ENCODE measurements around the gene CTSS. TPM values are rescaled to one million over a fixed set of nuclear protein-coding genes. Genes with fewer than 3 reads are reported as not detected.
"Not testable (repeated sequence)": the region's sequence is repeated elsewhere in the genome, so short reads cannot be mapped to it uniquely, and the experiment has no call there.

Gene CTSS
- total and polyA plus RNA-seq, 3 experiments from 2014 or later, result 30.9 to 151 (median 31.2) TPM

DNA sequence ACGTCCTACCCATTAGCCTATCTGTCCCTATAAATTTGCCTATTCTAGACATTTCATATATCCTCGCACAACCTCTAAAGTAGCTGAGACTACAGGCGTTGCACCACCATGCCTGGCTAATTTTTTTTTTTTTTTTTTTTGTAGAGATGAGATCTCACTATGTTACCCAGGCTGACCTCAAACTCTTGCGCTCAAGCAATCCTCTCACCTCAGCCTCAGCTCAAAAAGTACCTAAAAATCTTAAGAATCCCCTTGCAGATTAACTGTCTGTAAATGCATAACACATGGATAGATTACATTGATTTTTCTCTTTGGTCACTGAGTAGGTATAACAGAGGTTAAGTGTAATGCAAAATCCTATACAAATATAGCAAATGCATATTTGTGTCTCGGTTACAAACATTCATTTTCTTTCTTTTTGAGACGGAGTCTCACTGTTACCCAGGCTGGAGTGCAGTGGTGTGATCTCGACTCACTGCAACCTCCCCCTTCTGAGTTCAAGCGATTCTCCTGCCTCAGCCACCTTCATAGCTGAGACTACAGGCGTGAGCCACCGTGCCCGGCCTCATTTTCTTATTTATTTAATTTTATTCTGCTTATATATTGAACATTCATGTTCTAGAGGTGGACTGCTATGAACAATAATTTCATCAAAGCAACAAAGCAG is 47.2 kb downstream of the CTSS start:
- H3K4me3 ChIP-seq (ENCODE audit: low read length), result no peak overlapping the region
- no peaks in the 10 kb centered on the region for H3K9me3 ChIP-seq (ENCODE audit: low read length)
- H3K36me3 Mint-ChIP-seq, result no peaks in the 10 kb centered on the region
- peak overlapping the region in 2 of 8 donors; percentile 10 to 18 for H3K27ac Mint-ChIP-seq
- H3K27me3 Mint-ChIP-seq, result no peaks in the 10 kb centered on the region
- H3K27me3 ChIP-seq (ENCODE audit: insufficient read depth, low read length, poor library complexity, severe bottlenecking), result no peaks in the 10 kb centered on the region
- no peaks in the 10 kb centered on the region for H3K4me1 ChIP-seq (ENCODE audit: insufficient read depth, low read length)
- peak overlapping the region in 2 of 7 donors; percentile 41 to 42 for H3K4me3 Mint-ChIP-seq
- no peaks in the 10 kb centered on the region for H3K9me3 Mint-ChIP-seq
- ChIA-PET POLR2A (no interaction called here), CTCF (no interaction called here)
- no peak overlapping the region for H3K27ac ChIP-seq (ENCODE audit: low read depth, low read length)
- no peaks in the 10 kb centered on the region for H3K36me3 ChIP-seq (ENCODE audit: insufficient read depth, low read length)
- H3K4me1 Mint-ChIP-seq, result peaks cover 0 to 6% (median 0%) of the 10 kb centered on the region in 3 donors
- DNase-seq, result no peak

DNA sequence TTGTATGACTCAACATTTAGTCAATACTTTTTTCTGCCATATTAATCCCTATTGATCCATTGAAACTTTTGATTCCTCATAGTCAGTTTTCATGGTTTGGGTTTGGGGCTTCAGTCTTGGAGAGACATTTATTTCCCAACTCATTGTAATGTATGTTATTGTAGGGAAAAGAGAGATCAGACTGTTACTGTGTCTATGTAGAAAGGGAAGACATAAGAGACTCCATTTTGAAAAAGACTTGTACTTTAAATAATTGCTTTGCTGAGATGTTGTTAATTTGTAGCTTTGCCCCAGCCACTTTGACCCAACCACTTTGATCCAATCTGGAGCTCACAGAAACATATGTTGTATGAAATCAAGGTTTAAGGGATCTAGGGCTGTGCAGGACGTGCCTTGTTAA is 56.5 kb downstream of the CTSS start:
- DNase-seq; H3K27ac ChIP-seq (ENCODE audit: low read depth, low read length); H3K36me3 Mint-ChIP-seq; H3K9me3 ChIP-seq (ENCODE audit: low read length); POLR2A ChIA-PET; CTCF ChIA-PET; H3K4me1 ChIP-seq (ENCODE audit: insufficient read depth, low read length); H3K9me3 Mint-ChIP-seq; H3K36me3 ChIP-seq (ENCODE audit: insufficient read depth, low read length); H3K4me3 ChIP-seq (ENCODE audit: low read length); H3K27me3 Mint-ChIP-seq; H3K27me3 ChIP-seq (ENCODE audit: insufficient read depth, low read length, poor library complexity, severe bottlenecking); H3K27ac Mint-ChIP-seq; H3K4me3 Mint-ChIP-seq; H3K4me1 Mint-ChIP-seq: not testable (repeated sequence)

DNA sequence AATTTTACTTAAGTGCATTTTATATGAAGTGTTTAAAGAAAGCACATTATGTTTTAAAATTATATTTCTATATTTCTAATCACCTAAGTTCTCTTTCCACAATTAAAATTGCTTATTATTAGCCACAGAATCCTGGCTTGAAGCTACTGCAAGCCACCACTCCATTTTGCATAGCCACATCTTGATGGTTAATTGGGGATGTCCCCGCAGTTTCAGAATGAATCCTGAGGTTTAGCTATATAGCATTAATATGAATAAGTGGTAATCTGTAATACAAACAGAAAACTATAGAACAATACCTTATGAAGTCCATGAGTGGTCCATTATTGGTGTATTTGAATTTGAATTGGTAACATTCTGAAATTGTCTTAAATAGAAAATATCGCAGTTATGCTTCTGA is 57.0 kb downstream of the CTSS start:
- Mint-ChIP-seq H3K9me3 (no peaks in the 10 kb centered on the region), H3K27me3 (no peaks in the 10 kb centered on the region), H3K36me3 (no peaks in the 10 kb centered on the region), H3K4me3 (no peak overlapping the region), H3K4me1 (no peaks in the 10 kb centered on the region), H3K27ac (no peak overlapping the region)
- Histone ChIP-seq H3K4me1 (ENCODE audit: insufficient read depth, low read length) (no peaks in the 10 kb centered on the region), H3K4me3 (ENCODE audit: low read length) (no peak overlapping the region), H3K27ac (ENCODE audit: low read depth, low read length) (no peak overlapping the region), H3K27me3 (ENCODE audit: insufficient read depth, low read length, poor library complexity, severe bottlenecking) (no peaks in the 10 kb centered on the region), H3K36me3 (ENCODE audit: insufficient read depth, low read length) (no peaks in the 10 kb centered on the region), H3K9me3 (ENCODE audit: low read length) (no peaks in the 10 kb centered on the region)
- POLR2A ChIA-PET, result no interaction called here
- DNase-seq, result no peak
- CTCF ChIA-PET, result no interaction called here

DNA sequence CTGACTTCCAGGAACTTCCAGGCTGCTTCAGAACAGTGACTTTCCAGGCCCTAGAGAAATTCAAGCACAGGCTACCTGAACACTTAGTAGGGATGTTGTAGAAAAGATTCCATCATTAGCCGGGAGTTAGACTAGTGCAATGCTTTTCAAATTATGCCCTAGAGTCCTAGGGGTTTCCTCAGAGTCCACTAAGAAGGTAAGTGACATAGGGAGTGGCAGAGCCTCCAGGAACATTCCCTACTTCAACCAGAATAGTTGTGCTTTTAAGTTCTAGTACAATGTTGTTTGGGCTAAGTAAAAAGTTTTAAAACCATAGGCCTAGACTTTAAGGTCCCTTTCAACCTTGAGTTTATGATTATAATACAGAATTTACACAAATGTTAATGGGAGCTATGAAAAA is 59.5 kb downstream of the CTSS start:
- ChIA-PET POLR2A (no interaction called here), CTCF (no interaction called here)
- H3K9me3 Mint-ChIP-seq, result no peaks in the 10 kb centered on the region
- Histone ChIP-seq H3K27me3 (ENCODE audit: insufficient read depth, low read length, poor library complexity, severe bottlenecking) (no peaks in the 10 kb centered on the region), H3K9me3 (ENCODE audit: low read length) (no peaks in the 10 kb centered on the region), H3K36me3 (ENCODE audit: insufficient read depth, low read length) (no peaks in the 10 kb centered on the region), H3K4me1 (ENCODE audit: insufficient read depth, low read length) (no peaks in the 10 kb centered on the region), H3K4me3 (ENCODE audit: low read length) (no peak overlapping the region), H3K27ac (ENCODE audit: low read depth, low read length) (no peak overlapping the region)
- H3K27ac Mint-ChIP-seq, result no peak overlapping the region
- H3K4me3 Mint-ChIP-seq, result no peak overlapping the region
- DNase-seq, result no peak
- H3K36me3 Mint-ChIP-seq, result peaks cover 0 to 2% (median 0%) of the 10 kb centered on the region in 3 donors
- no peaks in the 10 kb centered on the region for H3K4me1 Mint-ChIP-seq
- no peaks in the 10 kb centered on the region for H3K27me3 Mint-ChIP-seq

DNA sequence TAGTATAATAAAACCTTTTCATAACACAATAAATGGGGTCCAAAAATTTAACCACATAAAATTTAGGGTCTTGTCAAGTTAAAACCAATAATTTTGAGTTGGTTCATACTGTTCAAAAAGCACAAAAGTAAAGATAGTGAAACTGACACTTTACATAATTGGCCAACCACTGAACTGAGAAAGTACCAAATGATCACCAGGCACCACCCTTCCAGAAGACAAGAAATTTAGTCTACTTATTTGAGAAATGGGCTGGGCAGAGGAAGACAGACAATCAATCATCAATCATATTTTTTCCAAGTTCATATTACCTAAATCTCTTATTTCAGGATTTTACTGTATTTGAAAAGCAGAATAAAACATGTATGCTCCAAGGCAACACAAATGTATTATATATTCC is 62.2 kb downstream of the CTSS start:
- Histone ChIP-seq H3K9me3 (ENCODE audit: low read length) (no peaks in the 10 kb centered on the region), H3K27ac (ENCODE audit: low read depth, low read length) (no peak overlapping the region), H3K4me1 (ENCODE audit: insufficient read depth, low read length) (peaks cover 1% of the 10 kb centered on the region), H3K4me3 (ENCODE audit: low read length) (no peak overlapping the region), H3K27me3 (ENCODE audit: insufficient read depth, low read length, poor library complexity, severe bottlenecking) (no peaks in the 10 kb centered on the region), H3K36me3 (ENCODE audit: insufficient read depth, low read length) (no peaks in the 10 kb centered on the region)
- H3K27me3 Mint-ChIP-seq, result no peaks in the 10 kb centered on the region
- POLR2A ChIA-PET, result no interaction called here
- H3K36me3 Mint-ChIP-seq, result peaks cover 0 to 2% (median 0%) of the 10 kb centered on the region in 3 donors
- no peak overlapping the region for H3K27ac Mint-ChIP-seq
- H3K9me3 Mint-ChIP-seq, result no peaks in the 10 kb centered on the region
- H3K4me1 Mint-ChIP-seq, result peaks cover 0 to 3% (median 0%) of the 10 kb centered on the region in 3 donors
- no peak overlapping the region for H3K4me3 Mint-ChIP-seq
- CTCF ChIA-PET, result no interaction called here
- DNase-seq, result no peak

DNA sequence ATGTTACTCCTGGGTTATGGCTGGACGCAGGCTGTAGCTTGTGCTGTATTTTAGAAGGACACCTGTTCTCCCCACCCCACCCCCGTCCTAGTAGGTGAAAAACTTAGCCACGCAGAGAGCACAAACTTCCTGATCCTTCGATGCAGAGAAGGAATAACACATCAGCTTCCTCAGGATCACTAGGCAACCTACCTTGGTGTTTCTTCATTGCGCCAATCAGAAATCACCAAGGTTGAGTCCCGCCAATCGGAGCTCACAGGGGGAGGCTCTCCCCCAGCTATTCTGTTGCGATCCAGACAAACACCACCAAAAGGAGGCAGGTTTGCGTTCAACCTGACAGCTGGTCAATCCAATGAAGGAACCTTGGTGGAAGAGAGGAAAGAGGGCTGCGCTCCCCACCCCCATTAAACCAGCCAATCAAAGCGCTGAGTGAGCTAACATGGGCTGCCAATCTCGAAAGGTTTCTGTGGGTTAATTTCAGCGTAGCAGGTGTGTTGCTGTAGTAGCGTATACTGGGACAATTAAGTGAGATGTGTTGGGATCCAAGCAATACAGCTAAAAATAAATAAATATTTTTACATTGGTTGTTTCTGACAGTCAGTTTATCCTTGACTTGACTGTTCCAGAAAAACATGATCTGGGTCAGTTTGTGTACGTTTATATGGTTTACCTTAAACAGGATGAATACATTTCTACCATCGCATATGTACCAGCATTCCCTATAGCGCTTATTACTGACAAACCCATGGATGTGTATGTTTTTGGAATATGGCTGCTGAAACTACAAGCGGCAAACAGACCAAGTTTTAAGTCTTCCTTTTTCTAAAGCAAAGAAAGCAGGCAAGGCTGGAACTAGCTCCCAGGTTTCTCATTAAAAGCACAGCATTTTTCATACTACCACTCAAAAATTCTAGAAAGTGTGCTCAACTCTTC is 68.3 kb downstream of the CTSS start, which contains the start of gene GOLPH3L:
TSS of gene GOLPH3L (minus strand) at position 160 of the 933 bp plus-strand sequence. CDS start 2,316 bp downstream, outside the sequence.
- Histone ChIP-seq H3K27ac (ENCODE audit: low read depth, low read length) (peak within 1 kb of the TSS; percentile 85), H3K4me3 (ENCODE audit: low read length) (peak within 1 kb of the TSS; percentile 83), H3K9me3 (ENCODE audit: low read length) (no peaks in the 10 kb centered on the region), H3K4me1 (ENCODE audit: insufficient read depth, low read length) (peaks cover 10% of the 10 kb centered on the region), H3K36me3 (ENCODE audit: insufficient read depth, low read length) (no peaks in the 10 kb centered on the region), H3K27me3 (ENCODE audit: insufficient read depth, low read length, poor library complexity, severe bottlenecking) (no peaks in the 10 kb centered on the region)
- DNase-seq, result peak; percentile 77 to 94 (median 91)
- Mint-ChIP-seq H3K9me3 (no peaks in the 10 kb centered on the region), H3K4me3 (peak within 1 kb of the TSS; percentile 94 to 100 (median 98)), H3K27me3 (no peaks in the 10 kb centered on the region), H3K4me1 (peaks cover 32 to 45% (median 43%) of the 10 kb centered on the region in 3 donors), H3K36me3 (peaks cover 0 to 30% (median 13%) of the 10 kb centered on the region in 3 donors), H3K27ac (peak within 1 kb of the TSS; percentile 84 to 99 (median 96))
- POLR2A ChIA-PET, result interaction anchor here (0.6 to 2.0 kb wide), 8 partner anchors 65 to 333 kb away, joined by 3 to 12 read pairs (median 4); partner anchors contain the start of genes ARNT, CTSS, ENSA and MCL1
- CTCF ChIA-PET, result interaction anchor here (1.0 to 1.8 kb wide), 3 partner anchors 68 to 137 kb away, joined by 3 to 9 read pairs (median 4); partner anchors contain the start of gene ENSA

DNA sequence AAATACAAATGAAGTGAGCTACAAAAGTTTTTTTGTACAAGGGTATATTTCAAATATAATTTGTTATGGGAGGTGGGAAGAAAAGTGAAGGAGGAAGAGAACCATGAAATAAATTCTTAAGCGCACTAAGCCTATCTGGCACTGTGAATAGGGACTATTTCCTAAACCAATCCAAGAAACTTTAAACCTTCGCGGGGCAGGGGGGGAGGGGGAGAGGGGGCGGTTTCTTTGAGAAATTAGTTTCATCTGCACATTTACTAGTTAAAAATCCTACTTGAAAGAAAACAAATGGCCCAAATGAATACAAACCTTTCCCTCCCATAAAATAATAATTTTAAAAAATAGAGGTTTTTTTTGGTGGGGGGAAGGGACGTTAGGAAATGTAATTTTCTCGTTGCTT is 69.0 kb downstream of the CTSS start:
- POLR2A ChIA-PET, result interaction anchor here (0.9 to 2.0 kb wide), 6 partner anchors 67 to 333 kb away, joined by 3 to 12 read pairs (median 4); partner anchors contain the start of genes CTSS, ENSA, MCL1 and RPRD2
- peak overlapping the region; percentile 83 for H3K4me3 ChIP-seq (ENCODE audit: low read length)
- no peaks in the 10 kb centered on the region for H3K27me3 Mint-ChIP-seq
- H3K9me3 Mint-ChIP-seq, result no peaks in the 10 kb centered on the region
- peaks cover 0 to 33% (median 12%) of the 10 kb centered on the region in 3 donors for H3K36me3 Mint-ChIP-seq
- H3K9me3 ChIP-seq (ENCODE audit: low read length), result no peaks in the 10 kb centered on the region
- peak overlapping the region; percentile 84 to 99 (median 96) for H3K27ac Mint-ChIP-seq
- CTCF ChIA-PET, result interaction anchor here (1.0 to 1.8 kb wide), 3 partner anchors 67 to 136 kb away, joined by 3 to 9 read pairs (median 4); partner anchors contain the start of gene ENSA
- H3K27me3 ChIP-seq (ENCODE audit: insufficient read depth, low read length, poor library complexity, severe bottlenecking), result no peaks in the 10 kb centered on the region
- peak overlapping the region; percentile 94 to 100 (median 98) for H3K4me3 Mint-ChIP-seq
- DNase-seq, result no peak
- peak overlapping the region; percentile 85 for H3K27ac ChIP-seq (ENCODE audit: low read depth, low read length)
- peaks cover 32 to 46% (median 46%) of the 10 kb centered on the region in 3 donors for H3K4me1 Mint-ChIP-seq
- peaks cover 10% of the 10 kb centered on the region for H3K4me1 ChIP-seq (ENCODE audit: insufficient read depth, low read length)
- no peaks in the 10 kb centered on the region for H3K36me3 ChIP-seq (ENCODE audit: insufficient read depth, low read length)

Data from CD8-positive, alpha-beta memory T cell (primary cell).